HG03442 (cell line): ENCODE results near the gene FBXW9.
"Not testable (repeated sequence)": the region's sequence is repeated elsewhere in the genome, so short reads cannot be mapped to it uniquely, and the experiment has no call there.

Experiments
- ATAC-seq: cut with Tn5 transposase; IDR thresholded peaks from one replicate; pipeline ENCODE4 v1.9.1; 2021; ENCODE audit warnings: mild to moderate bottlenecking, moderate library complexity; ENCODE audit not compliant: unreplicated experiment

The FBXW9 gene

GRCh38 chr19:12715929-12716328 is 19.5 kb upstream of the FBXW9 start:
- no peak for ATAC-seq

GRCh38 chr19:12715102-12715501 is 18.7 kb upstream of the FBXW9 start:
- no peak for ATAC-seq

- ATAC-seq = not testable (repeated sequence)
These were observed 16.9 kb upstream of the FBXW9 start for GRCh38 chr19:12713304-12713703.

GRCh38 chr19:12712077-12712476 is 15.6 kb upstream of the FBXW9 start:
- ATAC-seq = not testable (repeated sequence)

GRCh38 chr19:12711187-12711586 is 14.8 kb upstream of the FBXW9 start:
- ATAC-seq = no peak

GRCh38 chr19:12708641-12709040 is 12.2 kb upstream of the FBXW9 start:
- ATAC-seq = no peak

- ATAC-seq = no peak
These were observed 9.9 kb upstream of the FBXW9 start for GRCh38 chr19:12706332-12706718.

GRCh38 chr19:12705654-12706331 is 9.4 kb upstream of the FBXW9 start:
- no peak for ATAC-seq

- ATAC-seq = no peak
These were observed 8.7 kb upstream of the FBXW9 start for GRCh38 chr19:12705169-12705568.

- ATAC-seq = no peak
These were observed 6.6 kb upstream of the FBXW9 start for GRCh38 chr19:12703046-12703445.

- no peak for ATAC-seq
These were observed 5.3 kb upstream of the FBXW9 start for GRCh38 chr19:12701596-12702282.

- ATAC-seq = no peak
These were observed 1.7 kb upstream of the FBXW9 start for GRCh38 chr19:12698138-12698537.

- not testable (repeated sequence) for ATAC-seq
These were observed 994 bp upstream of the FBXW9 start for GRCh38 chr19:12697425-12697824.

- peak; percentile 8 for ATAC-seq
These were observed 450 bp downstream of the FBXW9 start for GRCh38 chr19:12695997-12696365.

GRCh38 chr19:12695514-12695913 is 917 bp downstream of the FBXW9 start:
- no peak for ATAC-seq

GRCh38 chr19:12695096-12695495 is 1.3 kb downstream of the FBXW9 start:
- no peak for ATAC-seq

GRCh38 chr19:12694641-12695040 is 1.8 kb downstream of the FBXW9 start:
- ATAC-seq = no peak

GRCh38 chr19:12692960-12693359 is 3.5 kb downstream of the FBXW9 start:
- ATAC-seq = no peak

GRCh38 chr19:12689581-12690216 is 6.7 kb downstream of the FBXW9 start:
- ATAC-seq = no peak

GRCh38 chr19:12689012-12689411 is 7.4 kb downstream of the FBXW9 start:
- ATAC-seq = no peak

- ATAC-seq = no peak
These were observed 8.8 kb downstream of the FBXW9 start, which contains the start of gene GNG14 for GRCh38 chr19:12687496-12688196. Gene GNG14 (plus strand): TSS chr19:12687998. CDS start chr19:12688049, 51 bp downstream.
